K562 (cell line): Measurements from ENCODE around the gene CELSR1. TPM values are rescaled to one million over a fixed set of nuclear protein-coding genes. Genes with fewer than 3 reads are reported as not detected.

Source experiments
- ATAC-seq: fragments of 200-7000 bp; cut with Tn5 transposase; 3 replicates; pipeline ENCODE4 v1.9.1; 2020; ENCODE audit warnings: moderate library complexity
- BruUV-seq: library from RNA; stranded (reverse); fragments of 400-500 nt; replicated peaks from 2 replicates; lab custom pipeline; 2021; lab: Mats Ljungman, UMichigan
- CTCF ChIA-PET: fragments of 300-600 bp; formaldehyde crosslinking; extraction: SDS; loops from one replicate; lab custom pipeline; 2021; ENCODE audit warnings: low intra/inter-chr PET ratio; lab: Yijun Ruan, JAX
- POLR2A ChIA-PET: fragments of 300-600, 350-650 bp; sonication (Branson Sonifier 250); formaldehyde crosslinking; extraction: SDS; loops from one replicate; lab custom pipeline; 2021; ENCODE audit warnings: antibody characterized with exemption, inconsistent platforms; lab: Yijun Ruan, JAX
- DNase-seq, 4 experiments: peaks; one replicate each; pipeline versions ENCODE4 v3.0.0 to v3.0.0-alpha.2; 2011 to 2018; ENCODE audit warnings: low spot score in 3 of 4, mixed read lengths in 3 of 4; ENCODE audit errors: extremely low read depth in 1 of 4
- FAIRE-seq: peaks from 2 replicates; lab custom pipeline; 2011; peaks lifted over from hg19 to GRCh38; lab: Jason Lieb, UNC
- H2AFZ ChIP-seq: 2 replicates; pipeline ENCODE4 v1.6.0; 2011; ENCODE audit warnings: low read depth, low read length, control low read depth, inconsistent platforms
- H3K27ac ChIP-seq: fragments of 200-600 bp; 3 replicates; pipeline ENCODE4 v1.8.0; 2011; ENCODE audit warnings: low read depth, mild to moderate bottlenecking, control low read depth, inconsistent platforms, low read length, moderate library complexity, mixed read lengths; ENCODE audit errors: extremely low read depth
- H3K27me3 ChIP-seq, 2 experiments: fragments of 300-600 bp in 1 of 2; 2 replicates in 1 of 2; 3 replicates in 1 of 2; pipeline versions ENCODE4 v1.6.0 to v1.8.0; 2011; ENCODE audit warnings: inconsistent platforms in 2 of 2, low read length in 2 of 2, mild to moderate bottlenecking in 1 of 2, mixed read lengths in 1 of 2, moderate library complexity in 1 of 2; ENCODE audit not compliant: control insufficient read depth in 2 of 2, insufficient read depth in 2 of 2
- H3K36me3 ChIP-seq: fragments of 300-600 bp; 3 replicates; pipeline ENCODE4 v1.8.0; 2011; ENCODE audit warnings: mild to moderate bottlenecking, low read length, inconsistent platforms; ENCODE audit not compliant: control insufficient read depth, insufficient read depth
- H3K4me1 ChIP-seq, 2 experiments: fragments of 200-600 bp in 1 of 2; replicated peaks in 1 of 2; 2 replicates in 1 of 2; 3 replicates in 1 of 2; pipeline versions ENCODE4 v1.5.1 to v1.8.0; 2011; ENCODE audit warnings: inconsistent platforms in 2 of 2, low read length in 2 of 2, mild to moderate bottlenecking in 1 of 2, mixed read lengths in 1 of 2, moderate library complexity in 1 of 2; ENCODE audit not compliant: control insufficient read depth in 2 of 2, insufficient read depth in 2 of 2
- H3K4me2 ChIP-seq: 2 replicates; pipeline ENCODE4 v1.6.1; 2011; ENCODE audit warnings: low read length, control low read depth, inconsistent platforms, mixed read lengths; ENCODE audit not compliant: insufficient read depth
- H3K4me3 ChIP-seq: fragments of 200-600 bp; sonication (generic), shearing (Covaris generic); 2 replicates; pipeline ENCODE4 v1.5.1; 2016; ENCODE audit warnings: control low read depth, inconsistent platforms
- H3K79me2 ChIP-seq: fragments of 200-600 bp; 3 replicates; pipeline ENCODE4 v1.8.0; 2011; ENCODE audit warnings: low read length, inconsistent platforms; ENCODE audit not compliant: control insufficient read depth, insufficient read depth
- H3K9ac ChIP-seq, 2 experiments: 2 replicates each; pipeline versions ENCODE4 v1.6.0 to v1.6.1; 2011; ENCODE audit warnings: low read depth in 2 of 2, low read length in 2 of 2, control low read depth in 1 of 2, inconsistent platforms in 1 of 2, mild to moderate bottlenecking in 1 of 2, mixed read lengths in 1 of 2; ENCODE audit not compliant: insufficient read depth in 1 of 2
- H3K9me1 ChIP-seq: one replicate; pipeline ENCODE4 v1.6.0; 2011; ENCODE audit warnings: inconsistent platforms, mild to moderate bottlenecking, low read length, moderate library complexity; ENCODE audit not compliant: control insufficient read depth, insufficient read depth
- H3K9me3 ChIP-seq: replicated peaks from 2 replicates; pipeline ENCODE4 v1.5.1; 2011; ENCODE audit warnings: low read depth, low read length, inconsistent platforms; ENCODE audit not compliant: control insufficient read depth, insufficient read depth
- H4K20me1 ChIP-seq: replicated peaks from 2 replicates; pipeline ENCODE4 v1.6.1; 2011; ENCODE audit warnings: low read length, inconsistent platforms, mixed read lengths; ENCODE audit not compliant: control insufficient read depth, insufficient read depth
- CHCHD3 ChIP-seq: fragments of 250-450 bp; sonication (Bioruptor Pico); IDR thresholded peaks from 2 replicates; pipeline ENCODE4 v2.1.2; 2022; ENCODE audit warnings: mild to moderate bottlenecking
- CXXC5 ChIP-seq: fragments of 250-450 bp; sonication (Bioruptor Pico); IDR thresholded peaks from 2 replicates; pipeline ENCODE4 v1.8.0; 2022; ENCODE audit warnings: inconsistent platforms, mild to moderate bottlenecking, moderate library complexity
- HNRNPLL ChIP-seq: fragments of 200-400 bp; formaldehyde crosslinking; IDR thresholded peaks from 2 replicates; pipeline ENCODE4 v1.6.1; 2017; ENCODE audit warnings: low read length, low read depth, mild to moderate bottlenecking; ENCODE audit not compliant: poor library complexity, severe bottlenecking
- KLF16 ChIP-seq: IDR thresholded peaks from 2 replicates; pipeline ENCODE4 v1.6.1; 2016; ENCODE audit warnings: antibody characterized with exemption
- LCOR ChIP-seq: sonication (generic); formaldehyde crosslinking; IDR thresholded peaks from 2 replicates; pipeline ENCODE4 v1.8.0; 2022; ENCODE audit warnings: mild to moderate bottlenecking, missing genetic modification reagents
- RBM22 ChIP-seq: fragments of 200-400 bp; formaldehyde crosslinking; IDR thresholded peaks from 2 replicates; pipeline ENCODE4 v1.6.1; 2018; ENCODE audit warnings: low read length, low read depth; ENCODE audit not compliant: poor library complexity, severe bottlenecking
- SNRNP70 ChIP-seq: fragments of 200-400 bp; formaldehyde crosslinking; optimal IDR thresholded peaks from 2 replicates; pipeline ENCODE3; 2017; ENCODE audit warnings: low read depth, low read length
- TAF1 ChIP-seq: IDR thresholded peaks from 2 replicates; pipeline ENCODE4 v1.6.1; 2011; ENCODE audit warnings: mild to moderate bottlenecking, low read length, moderate library complexity; ENCODE audit not compliant: insufficient read depth, control insufficient read depth, severe bottlenecking; ENCODE audit errors: extremely low read depth
- YY1 ChIP-seq, 3 experiments: IDR thresholded peaks; 2 replicates each; pipeline ENCODE4 v1.6.1; 2011; ENCODE audit warnings: low read length in 2 of 3, mild to moderate bottlenecking in 2 of 3, moderate library complexity in 2 of 3, borderline replicate concordance in 1 of 3, control low read depth in 1 of 3, low read depth in 1 of 3; ENCODE audit not compliant: insufficient read depth in 3 of 3, insufficient replicate concordance in 2 of 3, control insufficient read depth in 1 of 3, insufficient read length in 1 of 3; ENCODE audit errors: extremely low read depth in 1 of 3
- ZNF282 ChIP-seq: sonication (generic); formaldehyde crosslinking; IDR thresholded peaks from 2 replicates; pipeline ENCODE4 v1.8.1; 2023; ENCODE audit warnings: missing genetic modification reagents
- ZNF324 ChIP-seq: fragments of 250-450 bp; sonication (Bioruptor Pico); IDR thresholded peaks from 2 replicates; pipeline ENCODE4 v1.4.0; 2020; ENCODE audit warnings: mild to moderate bottlenecking
- ZNF57 ChIP-seq: fragments of 450-650 bp; formaldehyde crosslinking; IDR thresholded peaks from 2 replicates; pipeline ENCODE4 v1.4.0; 2020; ENCODE audit warnings: mild to moderate bottlenecking, moderate library complexity
- WGBS: fragments of 100-300 bp; shearing (Covaris generic); methylation state at CpG from one replicate; pipeline ENCODE4 v1.1.6; 2016; ENCODE audit warnings: low coverage, mixed read lengths; ENCODE audit not compliant: insufficient coverage; ENCODE audit errors: missing lambda C conversion rate; 5-methylcytosine and 5-hydroxymethylcytosine counted together
- in situ Hi-C: fragments of 300-500 bp; cut with MboI; formaldehyde crosslinking; loops from 4 replicates; pipeline ENCODE4 v1.15.0; 2018; ENCODE audit warnings: inconsistent platforms, mixed read lengths
- intact Hi-C: fragments of 100-400 bp; cut with micrococcal nuclease; formaldehyde crosslinking; loops from 2 replicates; pipeline ENCODE4 v1.14.2; 2022
- polyA plus RNA-seq, 8 experiments: library from polyadenylated mRNA; depleted of rRNA in 4 of 8; stranded (reverse) in 5 of 8; unstranded in 3 of 8; fragments of >200 nt; fragmentation: Nextera tagmentation in 2 of 8; fragmentation: Illumina TruSeq in 1 of 8; extraction: Ambion mirVana in 2 of 8; extraction: Trizol in 1 of 8; gene quantifications; 2 replicates each; pipeline versions ENCODE4 v1.2.1 to v1.2.3, GENCODE V29; 2011 to 2014; ENCODE audit warnings: inconsistent platforms in 1 of 8, missing spikeins in 1 of 8
- total RNA-seq, 7 experiments: library from RNA; depleted of rRNA in 6 of 7; stranded (reverse); fragments of >200 nt in 6 of 7; fragmentation: Illumina TruSeq in 2 of 7; extraction: Trizol in 2 of 7; gene quantifications; 2 replicates each; pipeline versions ENCODE4 v1.2.1 to v1.2.3, GENCODE V29; 2011 to 2021; ENCODE audit warnings: low replicate concordance in 1 of 7
- TF ChIP-seq, protein P1 (sequence below): IDR thresholded peaks from 2 replicates; pipeline ENCODE4 v1.6.1; 2011; ENCODE audit not compliant: insufficient read length; ENCODE audit errors: extremely low read depth
- TF ChIP-seq, protein P2 (sequence below), 2 experiments: IDR thresholded peaks; 2 replicates each; pipeline ENCODE4 v1.6.1; 2012; ENCODE audit warnings: improper control_type of control experiment in 2 of 2, low read depth in 2 of 2, low read length in 2 of 2, borderline replicate concordance in 1 of 2

Gene CELSR1
- total and polyA plus RNA-seq, 9 of the 15 experiments (the other 6 are each of a cell fraction or from before 2014, with no cell fraction given), result under 0.01 to 0.09 TPM; not detected in 7

DNA sequence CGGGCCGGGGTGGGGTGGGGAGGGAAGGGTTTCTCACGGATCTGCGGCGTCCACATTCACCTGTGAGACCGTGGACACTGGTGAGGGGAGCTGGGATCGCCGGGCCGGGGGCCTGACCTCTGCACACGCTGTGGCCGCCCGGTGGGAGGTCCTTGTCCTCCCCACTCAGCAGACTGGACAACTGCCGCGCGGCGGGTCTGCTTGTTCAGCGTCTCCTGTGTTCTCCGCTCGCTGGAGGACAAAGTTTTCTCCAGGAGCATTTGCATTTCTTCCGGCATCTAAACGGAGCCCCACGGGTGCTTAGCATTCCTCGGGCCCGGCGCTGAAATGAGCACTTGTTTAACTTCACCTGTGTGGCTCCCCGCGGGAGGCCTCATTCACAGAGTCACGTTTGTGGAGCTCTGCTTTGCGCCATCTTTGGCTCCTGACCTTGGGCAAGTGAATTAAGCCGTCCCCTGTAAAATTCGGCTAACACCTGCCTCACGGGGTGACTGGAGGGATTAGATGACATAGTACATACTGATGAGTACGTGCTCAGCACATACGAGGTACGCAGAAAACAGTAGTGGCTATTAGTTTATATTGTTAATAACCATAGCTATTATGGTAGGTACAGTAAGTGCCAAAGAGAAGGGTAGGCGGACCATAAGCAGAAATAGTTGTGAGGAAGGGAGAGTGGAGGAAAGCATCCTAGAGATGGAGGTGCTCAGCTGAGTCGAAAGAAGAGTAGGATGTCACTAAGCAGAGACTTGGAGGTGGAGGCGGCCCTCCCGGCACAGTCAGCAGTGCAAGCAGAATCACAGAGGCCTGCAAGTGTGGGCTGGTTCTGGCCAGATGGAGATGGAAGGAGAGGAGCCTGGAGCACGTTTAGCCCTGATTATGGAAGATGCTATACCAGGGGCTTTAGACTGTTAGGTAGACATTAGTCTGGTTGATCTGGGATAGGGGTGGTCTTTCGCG is 201.0 kb downstream of the CELSR1 start:
- 2% methylated on average over 37 of the region's 42 CpGs for WGBS
- Histone ChIP-seq H2AFZ (peak overlapping the region; percentile 85), H3K36me3 (peaks cover 61% of the 10 kb centered on the region; the same call in 2 of the 3 replicates), H3K79me2 (peaks cover 31% of the 10 kb centered on the region), H4K20me1 (no peaks in the 10 kb centered on the region), H3K4me1 (peaks cover 5 to 12% of the 10 kb centered on the region in 2 experiments; a peak in 4 of 5 replicates), H3K9ac (peak overlapping the region; percentile 78 to 97), H3K9me1 (no peaks in the 10 kb centered on the region), H3K9me3 (no peaks in the 10 kb centered on the region), H3K4me2 (peak overlapping the region; percentile 89), H3K4me3 (peak overlapping the region; percentile 72), H3K27me3 (no peaks in the 10 kb centered on the region), H3K27ac (peak overlapping the region; percentile 79)
- ChIA-PET CTCF (no interaction called here), POLR2A (interaction anchor here (0.6 to 1.3 kb wide), 3 partner anchors 29 to 74 kb away, joined by 3 read pairs; no protein-coding TSS in a partner anchor)
- TSS peak; percentile 29 for BruUV-seq
- FAIRE-seq (peak; percentile 42), DNase-seq (peak; percentile 35 to 59 (median 48)), ATAC-seq (peak; percentile 63)
- in situ Hi-C loops, result no loop called here
- intact Hi-C loops, result no loop called here
- TF ChIP-seq, protein P1, sequence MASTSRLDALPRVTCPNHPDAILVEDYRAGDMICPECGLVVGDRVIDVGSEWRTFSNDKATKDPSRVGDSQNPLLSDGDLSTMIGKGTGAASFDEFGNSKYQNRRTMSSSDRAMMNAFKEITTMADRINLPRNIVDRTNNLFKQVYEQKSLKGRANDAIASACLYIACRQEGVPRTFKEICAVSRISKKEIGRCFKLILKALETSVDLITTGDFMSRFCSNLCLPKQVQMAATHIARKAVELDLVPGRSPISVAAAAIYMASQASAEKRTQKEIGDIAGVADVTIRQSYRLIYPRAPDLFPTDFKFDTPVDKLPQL, result no peak
- TF ChIP-seq CHCHD3 (CRISPR knock-in tag), result no peak
- TF ChIP-seq HNRNPLL, result no peak
- TF ChIP-seq ZNF282, result no peak
- no peak for TF ChIP-seq ZNF324 (CRISPR knock-in tag)
- TF ChIP-seq, protein P2, sequence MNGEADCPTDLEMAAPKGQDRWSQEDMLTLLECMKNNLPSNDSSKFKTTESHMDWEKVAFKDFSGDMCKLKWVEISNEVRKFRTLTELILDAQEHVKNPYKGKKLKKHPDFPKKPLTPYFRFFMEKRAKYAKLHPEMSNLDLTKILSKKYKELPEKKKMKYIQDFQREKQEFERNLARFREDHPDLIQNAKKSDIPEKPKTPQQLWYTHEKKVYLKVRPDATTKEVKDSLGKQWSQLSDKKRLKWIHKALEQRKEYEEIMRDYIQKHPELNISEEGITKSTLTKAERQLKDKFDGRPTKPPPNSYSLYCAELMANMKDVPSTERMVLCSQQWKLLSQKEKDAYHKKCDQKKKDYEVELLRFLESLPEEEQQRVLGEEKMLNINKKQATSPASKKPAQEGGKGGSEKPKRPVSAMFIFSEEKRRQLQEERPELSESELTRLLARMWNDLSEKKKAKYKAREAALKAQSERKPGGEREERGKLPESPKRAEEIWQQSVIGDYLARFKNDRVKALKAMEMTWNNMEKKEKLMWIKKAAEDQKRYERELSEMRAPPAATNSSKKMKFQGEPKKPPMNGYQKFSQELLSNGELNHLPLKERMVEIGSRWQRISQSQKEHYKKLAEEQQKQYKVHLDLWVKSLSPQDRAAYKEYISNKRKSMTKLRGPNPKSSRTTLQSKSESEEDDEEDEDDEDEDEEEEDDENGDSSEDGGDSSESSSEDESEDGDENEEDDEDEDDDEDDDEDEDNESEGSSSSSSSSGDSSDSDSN (IDR thresholded peaks at IDR 0.05; ENCODE audit: borderline replicate concordance in 1 of 2, low read depth in 2 of 2, low read length in 2 of 2), result no peak
- 0 out of 2 replicates have a peak, but pooled peaks have one; percentile 29 for TF ChIP-seq LCOR (CRISPR knock-in tag)
- no peak for TF ChIP-seq SNRNP70
- no peak for TF ChIP-seq CXXC5 (CRISPR knock-in tag)
- TF ChIP-seq ZNF57 (CRISPR knock-in tag), result no peak
- TF ChIP-seq TAF1, result peak; percentile 20
- TF ChIP-seq RBM22, result no peak
- TF ChIP-seq KLF16, result no peak
- TF ChIP-seq YY1 (IDR thresholded peaks at IDR 0.05; ENCODE audit: borderline replicate concordance in 1 of 3, control insufficient read depth in 1 of 3, extremely low read depth in 1 of 3, insufficient read depth in 3 of 3, insufficient read length in 1 of 3, insufficient replicate concordance in 2 of 3, low read depth in 1 of 3, low read length in 2 of 3), result peak in 2 of 3 experiments; percentile 18 to 69
